HG02938 (cell line): Measurements from ENCODE around the gene PSKH1.

ENCODE experiments used
- ATAC-seq: cut with Tn5 transposase; IDR thresholded peaks from one replicate; pipeline ENCODE4 v1.9.1; 2021; ENCODE audit warnings: mild to moderate bottlenecking, moderate library complexity; ENCODE audit not compliant: unreplicated experiment

PSKH1 gene

DNA sequence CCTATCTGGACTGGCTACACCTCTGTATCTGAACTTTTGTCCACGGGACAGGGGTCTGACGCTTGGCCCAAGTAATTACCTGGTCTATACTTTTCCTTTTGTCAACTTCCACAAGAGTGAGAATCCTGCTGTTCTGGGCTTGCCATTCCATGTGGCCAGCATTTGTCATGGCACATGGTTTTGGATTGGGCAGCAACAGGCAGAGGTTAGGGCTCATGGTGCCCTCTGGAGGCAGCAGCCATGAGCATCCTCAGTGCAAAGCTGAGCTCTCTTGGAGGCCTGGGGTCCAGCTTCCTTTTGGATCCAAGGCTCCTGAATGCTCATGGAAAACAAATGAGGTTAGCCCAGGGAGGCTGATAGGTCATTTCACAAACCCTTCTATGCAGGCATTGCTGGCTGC, 27.7 kb upstream of the PSKH1 start:
- no peak for ATAC-seq

DNA sequence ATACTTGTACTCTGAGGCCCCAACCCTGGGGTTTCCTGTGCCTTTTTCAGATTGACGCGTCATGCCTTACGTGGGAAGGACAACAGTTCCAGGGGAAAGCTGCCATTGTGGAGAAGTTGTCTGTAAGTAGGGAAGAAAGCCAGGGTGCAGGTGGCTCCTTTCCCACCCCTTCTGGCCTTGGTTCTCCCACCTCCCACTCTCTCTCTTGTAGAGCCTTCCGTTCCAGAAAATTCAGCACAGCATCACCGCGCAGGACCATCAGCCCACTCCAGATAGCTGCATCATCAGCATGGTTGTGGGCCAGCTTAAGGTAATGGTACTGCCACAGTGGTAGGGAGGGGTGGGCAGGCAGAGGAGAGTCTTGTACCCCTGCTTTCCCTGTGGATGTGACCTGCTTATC, 24.8 kb upstream of the PSKH1 start:
- no peak for ATAC-seq

DNA sequence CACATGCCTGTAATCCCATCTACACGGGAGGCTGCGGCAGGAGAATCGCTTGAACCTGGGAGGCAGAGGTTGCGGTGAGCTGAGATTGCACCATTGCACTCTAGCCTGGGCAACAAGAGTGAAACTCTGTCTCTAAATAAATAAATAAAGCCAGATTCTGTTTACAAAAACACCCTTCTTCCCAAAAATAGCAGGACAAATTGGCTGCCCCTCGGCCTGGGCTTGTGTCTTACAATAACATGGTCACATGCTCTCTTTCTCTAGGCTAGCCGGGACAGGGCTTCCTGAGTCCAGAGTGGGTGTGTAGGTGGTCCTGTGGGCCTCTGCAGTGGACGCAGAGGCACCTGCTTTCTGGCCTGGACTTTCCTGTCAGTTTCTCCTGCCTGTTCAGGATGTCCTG, 23.4 kb upstream of the PSKH1 start:
- ATAC-seq, result no peak

DNA sequence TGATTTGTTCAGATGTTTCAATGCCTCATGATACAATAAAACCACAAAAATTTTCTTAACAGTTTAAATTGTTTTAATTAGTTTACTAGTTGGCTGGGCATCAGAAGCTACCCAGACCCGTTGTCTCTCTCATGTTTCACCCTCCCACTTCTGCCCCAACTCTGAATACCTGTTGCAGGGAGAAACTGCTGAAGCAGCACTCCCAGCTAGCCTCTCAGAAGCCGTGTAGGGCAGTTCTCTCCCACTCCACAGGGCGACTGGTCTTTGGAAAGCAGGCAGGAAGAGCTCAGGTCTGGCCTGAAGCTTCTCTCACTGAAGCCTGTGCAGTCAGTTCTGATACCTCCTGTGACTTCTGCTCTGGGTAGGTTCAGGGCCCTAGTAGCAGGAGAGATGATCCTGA, 21.8 kb upstream of the PSKH1 start:
- no peak for ATAC-seq

DNA sequence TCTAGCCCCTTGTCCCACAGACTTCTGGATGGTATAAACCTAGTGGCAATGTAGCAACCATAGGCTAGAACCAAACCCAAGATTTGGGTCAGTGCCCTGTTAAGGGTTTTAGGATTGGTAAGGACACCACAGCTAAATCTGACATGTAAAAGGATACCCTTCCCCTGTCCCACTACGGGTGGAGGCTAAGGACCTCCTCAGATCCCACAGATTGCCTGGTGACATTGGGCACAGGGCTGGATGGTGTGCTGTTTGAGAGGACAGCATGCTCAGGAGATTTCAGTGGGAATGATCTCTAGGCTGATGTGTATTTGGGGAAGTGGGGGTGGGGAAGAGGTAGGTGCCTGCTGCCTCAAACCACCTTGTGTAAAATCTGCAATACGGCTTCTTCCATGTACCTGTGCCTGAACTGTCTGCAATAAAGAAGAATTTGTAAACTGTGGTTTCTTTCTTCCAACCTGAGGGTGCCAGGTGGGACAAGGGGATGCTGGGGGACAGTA, 20.9 kb upstream of the PSKH1 start:
- no peak for ATAC-seq

DNA sequence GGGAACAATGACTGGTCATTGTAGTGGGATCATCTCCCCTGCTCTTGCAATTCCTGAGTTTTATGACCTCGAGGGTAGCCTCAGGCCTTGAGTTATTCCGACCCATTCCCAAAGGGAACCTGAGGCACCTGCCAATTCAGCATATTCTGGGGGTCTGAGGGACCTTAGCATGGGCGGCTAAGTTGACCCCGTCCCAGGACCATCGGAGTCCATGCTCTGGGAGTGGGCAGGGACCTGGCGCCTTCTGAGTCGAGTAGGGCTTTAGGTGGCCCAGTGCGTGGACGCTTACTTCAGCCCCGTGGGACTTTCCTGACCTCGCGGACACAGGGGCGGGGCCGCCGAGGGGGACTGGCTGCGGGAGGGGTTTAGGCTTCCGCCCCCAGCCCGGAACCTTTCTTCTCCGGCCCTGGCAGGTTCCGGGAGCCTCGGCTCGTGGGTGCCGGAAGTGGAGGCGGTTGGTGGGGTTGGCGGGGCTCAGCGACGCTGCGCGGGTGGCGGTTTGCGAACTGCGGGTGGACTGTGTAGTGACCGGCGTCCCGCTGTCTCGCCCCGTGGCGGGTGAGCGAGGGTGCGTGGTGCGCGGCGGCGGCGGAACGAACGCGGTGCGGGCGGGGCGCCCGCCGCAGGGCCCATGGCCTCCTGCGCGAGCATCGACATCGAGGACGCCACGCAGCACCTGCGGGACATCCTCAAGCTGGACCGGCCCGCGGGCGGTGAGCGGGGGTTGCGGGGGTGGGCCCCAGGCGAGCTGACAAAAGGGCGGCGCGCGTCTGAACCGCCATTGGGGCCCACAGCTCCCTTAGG, 20.2 kb upstream of the PSKH1 start, which contains the start of gene EDC4:
Gene EDC4, plus strand, starts transcription at position 422 of the 804 bp plus-strand sequence. Its CDS starts 210 bp downstream, at position 632.
- peak; percentile 70 for ATAC-seq

DNA sequence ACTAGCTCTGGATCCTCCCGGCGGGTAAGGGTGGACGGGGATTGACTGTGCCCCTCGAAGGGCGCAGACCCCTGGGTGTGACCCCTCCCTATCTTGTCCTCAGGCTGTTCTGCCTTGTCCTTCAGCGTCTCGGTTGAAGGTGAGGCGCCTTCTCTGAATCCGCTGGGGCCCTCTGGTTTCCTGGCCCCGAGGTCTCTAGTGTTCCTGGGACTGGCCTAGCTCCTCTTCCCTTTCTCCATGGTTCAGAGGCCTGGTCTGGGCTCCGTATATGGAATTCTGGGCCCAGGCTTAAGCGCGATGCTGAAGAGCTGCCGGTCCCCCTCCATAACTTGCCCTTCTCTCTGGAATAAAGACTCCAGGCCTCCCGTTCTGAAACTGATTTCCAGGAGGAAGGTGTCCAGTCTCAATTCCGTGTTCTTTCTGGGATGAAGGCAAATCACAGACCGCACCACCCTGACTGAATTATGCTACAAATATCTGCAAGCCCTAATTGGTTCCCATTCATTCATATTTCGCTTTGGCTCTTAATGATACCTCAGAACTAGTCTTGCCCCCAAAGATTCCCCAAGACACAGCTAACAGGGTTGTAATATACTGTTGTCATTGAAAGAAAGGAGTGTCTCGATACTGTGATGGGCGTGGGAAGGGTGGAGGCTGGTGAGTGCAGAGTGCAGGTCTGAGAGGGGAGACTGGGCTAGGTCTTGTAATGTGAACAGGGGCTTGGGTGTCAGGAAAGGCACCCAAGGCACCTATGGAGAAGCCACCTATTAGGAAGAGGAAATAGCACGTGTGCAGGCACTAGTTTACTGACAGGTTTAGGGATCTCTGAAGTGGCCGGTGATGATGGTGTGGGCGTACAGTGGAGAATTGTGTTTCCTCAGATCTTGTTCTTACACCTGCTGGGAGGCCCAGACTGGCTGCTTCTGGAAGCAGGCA, 19.4 kb upstream of the PSKH1 start:
- ATAC-seq, result peak; percentile 13

DNA sequence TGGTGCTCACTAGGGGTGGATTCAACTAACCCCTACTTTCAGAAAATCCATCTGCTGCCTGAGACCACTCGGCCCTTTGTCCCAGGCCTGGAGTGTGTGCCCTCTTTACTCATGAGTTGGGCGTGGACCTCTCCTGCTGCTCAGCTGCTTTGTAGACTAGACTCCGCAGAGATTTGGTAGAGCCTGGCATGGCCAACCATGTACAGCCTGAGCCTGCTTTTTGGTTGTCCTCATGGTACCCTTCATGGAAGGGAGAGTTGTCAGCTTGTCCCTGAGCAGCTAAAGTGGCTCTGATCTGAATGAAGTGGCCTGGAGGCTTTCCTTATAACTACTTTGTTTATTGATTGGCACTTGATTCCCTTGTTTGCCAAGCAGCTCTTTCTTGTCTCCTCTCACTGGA, 18.7 kb upstream of the PSKH1 start:
- no peak for ATAC-seq

DNA sequence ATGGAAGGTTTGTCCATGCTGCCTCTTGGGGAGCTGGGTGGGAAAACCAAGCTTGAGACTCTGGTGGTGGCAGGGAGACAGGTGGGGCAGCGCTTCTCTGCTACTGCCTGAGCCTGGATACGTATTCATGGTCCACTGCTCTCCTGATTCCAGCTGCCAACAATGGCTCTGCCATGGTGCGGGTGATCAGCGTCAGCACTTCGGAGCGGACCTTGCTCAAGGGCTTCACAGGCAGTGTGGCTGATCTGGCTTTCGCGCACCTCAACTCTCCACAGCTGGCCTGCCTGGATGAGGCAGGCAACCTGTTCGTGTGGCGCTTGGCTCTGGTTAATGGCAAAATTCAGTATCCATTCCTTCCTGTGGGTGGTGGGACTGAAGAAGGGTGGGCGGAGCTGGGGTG, 16.0 kb upstream of the PSKH1 start:
- no peak for ATAC-seq

DNA sequence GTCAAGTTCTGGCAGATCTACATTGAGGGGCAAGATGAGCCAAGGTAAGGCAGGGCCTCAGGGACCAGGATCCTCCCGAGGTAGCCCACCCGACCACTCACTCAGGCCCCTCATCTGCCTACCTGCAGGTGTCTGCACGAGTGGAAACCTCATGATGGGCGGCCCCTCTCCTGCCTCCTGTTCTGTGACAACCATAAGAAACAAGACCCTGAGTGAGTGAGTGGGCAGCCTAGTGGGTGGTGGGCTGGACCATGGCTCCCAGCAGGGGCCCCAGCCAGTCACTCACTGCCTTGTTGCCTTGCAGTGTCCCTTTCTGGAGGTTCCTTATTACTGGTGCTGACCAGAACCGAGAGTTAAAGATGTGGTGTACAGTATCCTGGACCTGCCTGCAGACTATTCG, 14.8 kb upstream of the PSKH1 start:
- ATAC-seq, result no peak

DNA sequence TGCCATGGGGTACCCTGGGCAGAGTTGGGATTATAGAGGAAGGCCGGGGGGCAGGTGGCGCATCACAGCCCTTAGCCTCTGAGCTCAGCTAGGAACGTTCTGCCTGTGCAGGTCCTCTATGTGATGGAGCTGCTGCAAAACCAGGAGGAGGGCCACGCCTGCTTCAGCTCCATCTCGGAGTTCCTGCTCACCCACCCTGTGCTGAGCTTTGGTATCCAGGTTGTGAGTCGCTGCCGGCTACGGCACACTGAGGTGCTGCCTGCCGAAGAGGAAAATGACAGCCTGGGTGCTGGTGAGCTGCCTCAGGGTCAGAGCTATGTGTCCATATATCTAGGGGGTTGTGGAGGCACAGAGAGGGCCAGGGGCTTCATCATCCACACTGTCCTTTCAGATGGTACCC, 14.2 kb upstream of the PSKH1 start:
- ATAC-seq, result no peak

DNA sequence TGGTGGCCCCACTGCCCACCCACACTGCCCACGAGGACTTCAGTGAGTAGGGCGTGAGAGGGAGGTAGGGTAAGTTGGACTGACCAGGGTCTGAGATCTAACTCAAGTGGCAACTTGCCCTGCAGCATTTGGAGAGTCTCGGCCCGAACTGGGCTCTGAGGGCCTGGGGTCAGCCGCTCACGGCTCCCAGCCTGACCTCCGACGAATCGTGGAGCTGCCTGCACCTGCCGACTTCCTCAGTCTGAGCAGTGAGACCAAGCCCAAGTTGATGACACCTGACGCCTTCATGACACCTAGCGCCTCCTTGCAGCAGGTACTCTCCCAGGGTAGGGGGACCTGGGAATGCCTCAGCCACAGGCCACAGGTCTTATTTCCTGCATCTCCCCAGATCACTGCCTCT, 13.6 kb upstream of the PSKH1 start:
- ATAC-seq, result no peak

DNA sequence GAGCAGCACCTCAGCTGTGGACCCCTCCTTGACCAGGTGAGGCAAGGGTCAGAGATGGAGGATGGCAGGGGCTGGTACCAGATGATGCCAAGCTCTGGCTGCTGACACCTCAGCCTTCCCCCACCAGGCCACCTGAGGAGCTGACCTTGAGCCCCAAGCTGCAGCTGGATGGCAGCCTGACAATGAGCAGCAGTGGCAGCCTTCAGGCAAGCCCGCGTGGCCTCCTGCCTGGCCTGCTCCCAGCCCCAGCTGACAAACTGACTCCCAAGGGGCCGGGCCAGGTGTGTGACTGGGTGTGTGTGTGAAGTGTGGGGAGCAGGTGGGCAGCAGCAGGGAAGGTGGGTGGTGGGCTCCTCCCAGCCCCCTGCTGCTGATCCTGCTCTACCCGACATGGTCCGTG, 13.1 kb upstream of the PSKH1 start:
- no peak for ATAC-seq

DNA sequence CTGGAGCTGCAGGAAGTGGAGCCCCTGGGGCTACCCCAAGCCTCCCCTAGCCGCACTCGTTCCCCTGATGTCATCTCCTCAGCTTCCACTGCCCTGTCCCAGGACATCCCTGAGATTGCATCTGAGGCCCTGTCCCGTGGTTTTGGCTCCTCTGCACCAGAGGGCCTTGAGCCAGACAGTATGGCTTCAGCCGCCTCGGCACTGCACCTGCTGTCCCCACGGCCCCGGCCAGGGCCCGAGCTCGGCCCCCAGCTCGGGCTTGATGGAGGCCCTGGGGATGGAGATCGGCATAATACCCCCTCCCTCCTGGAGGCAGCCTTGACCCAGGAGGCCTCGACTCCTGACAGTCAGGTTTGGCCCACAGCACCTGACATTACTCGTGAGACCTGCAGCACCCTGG, 12.5 kb upstream of the PSKH1 start:
- no peak for ATAC-seq

DNA sequence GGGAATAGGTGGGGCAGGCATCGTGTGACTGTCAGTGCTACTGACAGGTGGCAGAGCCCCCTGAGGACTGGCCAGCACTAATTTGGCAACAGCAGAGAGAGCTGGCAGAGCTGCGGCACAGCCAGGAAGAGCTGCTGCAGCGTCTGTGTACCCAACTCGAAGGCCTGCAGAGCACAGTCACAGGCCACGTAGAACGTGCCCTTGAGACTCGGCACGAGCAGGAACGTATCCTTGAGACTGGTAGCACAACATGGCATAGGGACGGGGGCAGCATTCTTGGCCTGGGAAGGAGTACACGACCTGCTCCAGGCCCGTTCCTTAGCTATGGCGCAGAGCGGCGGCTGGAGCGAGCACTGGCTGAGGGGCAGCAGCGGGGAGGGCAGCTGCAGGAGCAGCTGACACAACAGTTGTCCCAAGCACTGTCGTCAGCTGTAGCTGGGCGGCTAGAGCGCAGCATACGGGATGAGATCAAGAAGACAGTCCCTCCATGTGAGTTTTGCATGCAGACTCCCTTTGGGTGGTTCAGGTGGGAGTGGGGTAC, 11.4 kb upstream of the PSKH1 start:
- ATAC-seq, result no peak

DNA sequence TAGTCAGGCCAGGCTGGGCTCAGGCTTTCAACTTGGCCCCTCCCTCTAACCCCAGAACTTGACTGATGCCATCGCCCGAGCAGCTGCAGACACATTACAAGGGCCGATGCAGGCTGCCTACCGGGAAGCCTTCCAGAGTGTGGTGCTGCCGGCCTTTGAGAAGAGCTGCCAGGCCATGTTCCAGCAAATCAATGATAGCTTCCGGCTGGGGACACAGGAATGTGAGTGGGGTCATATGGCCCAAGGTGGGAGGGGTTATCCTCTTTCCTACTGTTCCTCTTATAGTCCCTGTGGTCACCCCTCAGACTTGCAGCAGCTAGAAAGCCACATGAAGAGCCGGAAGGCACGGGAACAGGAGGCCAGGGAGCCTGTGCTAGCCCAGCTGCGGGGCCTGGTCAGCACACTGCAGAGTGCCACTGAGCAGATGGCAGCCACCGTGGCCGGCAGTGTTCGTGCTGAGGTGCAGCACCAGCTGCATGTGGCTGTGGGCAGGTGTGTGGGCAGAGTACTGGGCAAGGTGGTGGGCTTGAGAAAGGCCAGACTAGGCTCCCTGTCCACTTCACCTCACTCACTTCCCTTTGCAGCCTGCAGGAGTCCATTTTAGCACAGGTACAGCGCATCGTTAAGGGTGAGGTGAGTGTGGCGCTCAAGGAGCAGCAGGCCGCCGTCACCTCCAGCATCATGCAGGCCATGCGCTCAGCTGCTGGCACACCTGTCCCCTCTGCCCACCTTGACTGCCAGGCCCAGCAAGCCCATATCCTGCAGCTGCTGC, 10.5 kb upstream of the PSKH1 start:
- ATAC-seq, result no peak

DNA sequence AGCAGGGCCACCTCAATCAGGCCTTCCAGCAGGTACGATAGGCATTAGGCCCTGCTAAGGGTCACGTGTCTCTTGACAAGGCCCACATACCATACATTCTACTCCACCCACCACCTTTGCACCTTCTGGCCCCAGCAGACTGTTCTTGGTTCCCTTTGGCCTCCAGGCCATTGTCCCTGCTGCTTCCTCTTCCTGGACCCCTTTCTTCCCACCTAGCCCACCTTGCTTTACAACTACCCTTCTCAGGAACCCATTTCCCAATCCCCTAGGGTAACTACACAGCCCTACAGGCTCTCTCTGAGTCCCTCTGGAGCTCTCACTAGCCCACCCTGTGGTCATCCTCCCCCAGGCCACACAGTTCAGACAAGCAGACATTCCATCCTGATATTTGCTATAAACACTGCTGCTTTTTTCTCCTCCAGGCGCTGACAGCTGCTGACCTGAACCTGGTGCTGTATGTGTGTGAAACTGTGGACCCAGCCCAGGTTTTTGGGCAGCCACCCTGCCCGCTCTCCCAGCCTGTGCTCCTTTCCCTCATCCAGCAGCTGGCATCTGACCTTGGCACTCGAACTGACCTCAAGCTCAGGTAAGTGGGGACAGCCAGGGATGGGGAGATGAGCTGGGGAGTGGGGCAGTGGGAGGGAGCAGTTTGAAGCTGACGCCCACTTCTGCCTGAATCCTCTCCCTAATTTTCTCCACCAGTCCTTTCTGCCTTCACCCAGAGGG, 9.7 kb upstream of the PSKH1 start:
- ATAC-seq, result no peak

DNA sequence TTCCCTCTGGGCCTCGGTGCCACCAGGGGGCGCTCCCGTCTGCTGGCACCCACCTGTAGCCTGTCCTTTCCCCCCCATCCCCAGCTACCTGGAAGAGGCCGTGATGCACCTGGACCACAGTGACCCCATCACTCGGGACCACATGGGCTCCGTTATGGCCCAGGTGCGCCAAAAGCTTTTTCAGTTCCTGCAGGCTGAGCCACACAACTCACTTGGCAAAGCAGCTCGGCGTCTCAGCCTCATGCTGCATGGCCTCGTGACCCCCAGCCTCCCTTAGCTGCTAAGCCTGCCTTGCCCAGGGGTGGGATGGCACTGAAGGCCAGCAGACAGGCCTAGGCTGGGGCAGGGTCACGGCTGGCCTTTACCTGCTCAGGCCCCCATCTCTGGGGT, 9.2 kb upstream of the PSKH1 start:
- no peak for ATAC-seq

DNA sequence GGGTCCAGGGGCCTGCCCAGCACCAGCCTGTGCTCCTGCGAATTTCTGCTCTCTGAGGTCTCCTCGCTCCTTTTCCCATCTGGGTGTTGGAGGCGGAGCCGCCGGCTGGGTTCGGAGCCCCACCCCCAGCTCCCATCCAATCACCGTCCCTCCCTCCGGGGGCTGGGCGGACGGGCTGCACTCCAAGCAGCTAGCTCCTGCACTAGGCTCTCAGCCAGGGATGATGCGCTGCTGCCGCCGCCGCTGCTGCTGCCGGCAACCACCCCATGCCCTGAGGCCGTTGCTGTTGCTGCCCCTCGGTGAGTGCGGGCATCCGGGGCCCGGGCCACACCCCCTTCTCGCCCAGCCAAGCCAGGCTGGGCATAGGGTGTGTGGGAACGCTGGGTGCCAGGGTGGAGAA, 8.4 kb upstream of the PSKH1 start, which contains the start of gene NRN1L:
Gene NRN1L, plus strand, starts transcription at position 202 of the 400 bp plus-strand sequence. Its CDS starts 19 bp downstream, at position 221.
- no peak for ATAC-seq

DNA sequence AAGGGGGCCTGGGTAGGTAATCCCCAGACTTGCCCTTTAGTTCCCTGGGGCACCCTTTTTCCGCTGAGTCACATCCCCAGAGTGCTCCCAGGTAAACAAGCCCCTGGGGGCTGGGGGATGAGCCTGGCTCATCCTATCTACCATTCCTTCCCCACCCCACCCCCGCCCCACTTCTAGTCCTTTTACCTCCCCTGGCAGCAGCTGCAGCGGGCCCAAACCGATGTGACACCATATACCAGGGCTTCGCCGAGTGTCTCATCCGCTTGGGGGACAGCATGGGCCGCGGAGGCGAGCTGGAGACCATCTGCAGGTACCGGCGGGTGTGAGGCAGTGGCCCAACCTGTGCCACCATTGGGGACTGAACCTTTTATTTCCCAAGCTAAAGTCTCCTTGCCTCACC, 7.5 kb upstream of the PSKH1 start:
- ATAC-seq, result no peak
